ENCODE measurements around the gene MTARC1.

GRCh38 chr1:220772846-220773245 lies 13.9 kb upstream of the MTARC1 start:
- no peak for TF ChIP-seq CTCF (IDR thresholded peaks at IDR 0.05)
- no peak for TF ChIP-seq POLR2A (IDR thresholded peaks at IDR 0.05)
- no peak for TF ChIP-seq EP300 (IDR thresholded peaks at IDR 0.05)

Data from ovary (tissue), 3 donors.